Stomach (tissue), 9 donors: Measurements from ENCODE around the gene AGMO. TPM values are rescaled to one million over a fixed set of nuclear protein-coding genes. Genes with fewer than 3 reads are reported as not detected.

Experiments
- DNase-seq, 2 donors: peaks; one replicate each; pipeline versions ENCODE4 v3.0.0 to v3.0.0-alpha.2; 2013 to 2019
- H3K27ac ChIP-seq, 5 donors: fragments of 200-600 bp in 4 of 5; sonication (generic) in 4 of 5; one replicate each; pipeline ENCODE4 v1.5.1; 2013 to 2019; ENCODE audit warnings: mild to moderate bottlenecking in 1 of 5, moderate library complexity in 1 of 5
- H3K27me3 ChIP-seq, 3 donors: fragments of 200-600 bp; sonication (generic); one replicate each; pipeline ENCODE4 v1.5.1; 2017 to 2019; ENCODE audit warnings: mixed run types in 1 of 3
- H3K36me3 ChIP-seq, 4 donors: fragments of 200-600 bp; sonication (generic); 1 replicate in 3 of 4; 2 replicates in 1 of 4; pipeline ENCODE4 v1.5.1; 2016 to 2019
- H3K4me1 ChIP-seq, 4 donors: fragments of 200-600 bp; sonication (generic); one replicate each; pipeline ENCODE4 v1.5.1; 2016 to 2019
- H3K4me3 ChIP-seq, 4 donors: fragments of 200-600 bp; sonication (generic) in 3 of 4; one replicate each; pipeline ENCODE4 v1.5.1; 2016 to 2019; ENCODE audit warnings: mild to moderate bottlenecking in 1 of 4
- H3K9me3 ChIP-seq, 4 donors: fragments of 200-600 bp; sonication (generic); one replicate each; pipeline ENCODE4 v1.5.1; 2016 to 2019
- EP300 ChIP-seq: sonication (generic); formaldehyde crosslinking; IDR thresholded peaks from one replicate; pipeline ENCODE4 v1.6.1; 2017; ENCODE audit warnings: antibody characterized with exemption
- POLR2A ChIP-seq, 4 donors: fragments of 450-650 bp; IDR thresholded peaks; one replicate each; pipeline ENCODE4 v1.6.1; 2016; ENCODE audit warnings: antibody characterized with exemption in 4 of 4, control low read depth in 2 of 4, mild to moderate bottlenecking in 1 of 4, moderate library complexity in 1 of 4
- POLR2AphosphoS5 ChIP-seq, 3 donors: sonication (generic); formaldehyde crosslinking; IDR thresholded peaks; one replicate each; pipeline ENCODE4 v1.6.1; 2016; ENCODE audit warnings: antibody characterized with exemption in 3 of 3
- WGBS, 5 donors: extraction: QIAGEN DNeasy Blood & Tissue Kit in 3 of 5; methylation state at CpG; one replicate each; pipeline versions ENCODE4 v1.1.5 to v1.1.7; 2013 to 2018; 5-methylcytosine and 5-hydroxymethylcytosine counted together
- intact Hi-C: fragments of 100-400 bp; cut with DNase I; formaldehyde crosslinking; loops from one replicate; pipeline ENCODE4 v1.15.1; 2023; ENCODE audit warnings: low total_unique reads
- polyA plus RNA-seq, 3 donors: library from polyadenylated mRNA; stranded (reverse); fragments of 200-250 nt; gene quantifications; one replicate each; pipeline ENCODE4 v1.2.3, GENCODE V29; 2013
- total RNA-seq, 5 donors: library from RNA; depleted of rRNA; stranded (reverse); fragments of >200 nt; gene quantifications; one replicate each; pipeline versions ENCODE4 v1.1.0 to v1.2.3, GENCODE V29; 2014 to 2016
- TF ChIP-seq, protein P1 (sequence below), 7 experiments: fragments of 450-650 bp in 4 of 7; fragments of 200-600 bp in 3 of 7; sonication (generic) in 3 of 7; IDR thresholded peaks; one replicate each; pipeline ENCODE4 v1.5.1; 2016 to 2019; ENCODE audit warnings: antibody characterized with exemption in 7 of 7, control low read depth in 2 of 7, mild to moderate bottlenecking in 1 of 7
- donor health status: healthy with polysubstance abuse.
- donor health status: Bipolar disorder and iron deficiency.
- donor health status: healthy.

Gene AGMO
- total and polyA plus RNA-seq, 8 donors: 0.03 to 33.0 (median 5.0) TPM; not detected in 5

DNA sequence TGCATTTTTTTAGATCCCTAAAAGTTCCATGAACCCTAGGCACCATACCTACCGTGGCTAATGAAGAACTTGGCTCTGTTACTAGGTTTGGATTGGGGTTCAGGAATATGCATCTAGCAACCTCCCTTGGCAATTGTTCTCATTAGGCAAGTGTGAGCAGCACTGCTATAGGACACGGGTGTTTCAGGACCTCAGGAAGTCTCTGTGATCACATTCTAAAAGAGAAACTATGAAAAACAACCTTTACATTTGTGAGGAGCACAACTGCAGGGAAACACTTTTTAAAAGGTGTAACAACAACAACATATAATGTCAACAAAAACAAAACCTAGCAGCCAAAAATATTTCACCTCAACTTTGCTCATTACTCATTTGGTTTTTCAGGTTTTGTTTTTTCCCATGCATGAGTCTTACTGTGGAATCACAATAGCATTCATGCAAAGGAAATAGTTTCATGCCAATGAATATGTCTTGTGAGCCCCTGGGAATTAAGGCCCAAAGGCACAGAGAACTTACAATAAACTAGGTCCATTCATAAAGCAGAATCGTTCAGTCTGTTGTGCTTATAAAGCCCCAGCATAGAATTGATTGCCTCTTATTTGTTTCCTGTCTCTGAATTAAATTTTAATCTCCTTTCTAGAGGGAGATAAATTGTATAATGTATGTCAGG lies 403.5 kb downstream of the AGMO start:
- Histone ChIP-seq H3K9me3 (peaks cover 0 to 11% (median 2%) of the 10 kb centered on the region in 4 donors), H3K36me3 (no peaks in the 10 kb centered on the region), H3K27ac (no peak overlapping the region), H3K27me3 (no peaks in the 10 kb centered on the region), H3K4me1 (peaks cover 0 to 11% (median 0%) of the 10 kb centered on the region in 4 donors), H3K4me3 (no peak overlapping the region)
- intact Hi-C loops: no loop called here
- 32 to 45% (median 41%) methylated on average over 3 of the region's 3 CpGs for WGBS, 5 donors
- TF ChIP-seq POLR2AphosphoS5 (IDR thresholded peaks at IDR 0.05) (no peak), POLR2A (IDR thresholded peaks at IDR 0.05) (no peak), EP300 (no peak)
- TF ChIP-seq, protein P1, sequence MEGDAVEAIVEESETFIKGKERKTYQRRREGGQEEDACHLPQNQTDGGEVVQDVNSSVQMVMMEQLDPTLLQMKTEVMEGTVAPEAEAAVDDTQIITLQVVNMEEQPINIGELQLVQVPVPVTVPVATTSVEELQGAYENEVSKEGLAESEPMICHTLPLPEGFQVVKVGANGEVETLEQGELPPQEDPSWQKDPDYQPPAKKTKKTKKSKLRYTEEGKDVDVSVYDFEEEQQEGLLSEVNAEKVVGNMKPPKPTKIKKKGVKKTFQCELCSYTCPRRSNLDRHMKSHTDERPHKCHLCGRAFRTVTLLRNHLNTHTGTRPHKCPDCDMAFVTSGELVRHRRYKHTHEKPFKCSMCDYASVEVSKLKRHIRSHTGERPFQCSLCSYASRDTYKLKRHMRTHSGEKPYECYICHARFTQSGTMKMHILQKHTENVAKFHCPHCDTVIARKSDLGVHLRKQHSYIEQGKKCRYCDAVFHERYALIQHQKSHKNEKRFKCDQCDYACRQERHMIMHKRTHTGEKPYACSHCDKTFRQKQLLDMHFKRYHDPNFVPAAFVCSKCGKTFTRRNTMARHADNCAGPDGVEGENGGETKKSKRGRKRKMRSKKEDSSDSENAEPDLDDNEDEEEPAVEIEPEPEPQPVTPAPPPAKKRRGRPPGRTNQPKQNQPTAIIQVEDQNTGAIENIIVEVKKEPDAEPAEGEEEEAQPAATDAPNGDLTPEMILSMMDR (IDR thresholded peaks at IDR 0.05): no peak
- no peak for DNase-seq

Other genes with a start within 250 kb of the AGMO start
- 10 to 100 TPM in 1 of 5 donors, under 1 TPM in 1, not detected in 3; 0.29 to 13.8 TPM for gene MEOX2, start 124.7 kb upstream of the AGMO start, total RNA-seq
- under 1 TPM in 2 of 3 donors, not detected in 1; 0.12 to 0.85 TPM for gene MEOX2, start 124.7 kb upstream of the AGMO start, polyA plus RNA-seq